ENCODE results near the gene ZBTB5. TPM values are rescaled to one million over a fixed set of nuclear protein-coding genes. Genes with fewer than 3 reads are reported as not detected.
"Not testable (repeated sequence)": the region's sequence is repeated elsewhere in the genome, so short reads cannot be mapped to it uniquely, and the experiment has no call there.

ZBTB5 gene, protein sequence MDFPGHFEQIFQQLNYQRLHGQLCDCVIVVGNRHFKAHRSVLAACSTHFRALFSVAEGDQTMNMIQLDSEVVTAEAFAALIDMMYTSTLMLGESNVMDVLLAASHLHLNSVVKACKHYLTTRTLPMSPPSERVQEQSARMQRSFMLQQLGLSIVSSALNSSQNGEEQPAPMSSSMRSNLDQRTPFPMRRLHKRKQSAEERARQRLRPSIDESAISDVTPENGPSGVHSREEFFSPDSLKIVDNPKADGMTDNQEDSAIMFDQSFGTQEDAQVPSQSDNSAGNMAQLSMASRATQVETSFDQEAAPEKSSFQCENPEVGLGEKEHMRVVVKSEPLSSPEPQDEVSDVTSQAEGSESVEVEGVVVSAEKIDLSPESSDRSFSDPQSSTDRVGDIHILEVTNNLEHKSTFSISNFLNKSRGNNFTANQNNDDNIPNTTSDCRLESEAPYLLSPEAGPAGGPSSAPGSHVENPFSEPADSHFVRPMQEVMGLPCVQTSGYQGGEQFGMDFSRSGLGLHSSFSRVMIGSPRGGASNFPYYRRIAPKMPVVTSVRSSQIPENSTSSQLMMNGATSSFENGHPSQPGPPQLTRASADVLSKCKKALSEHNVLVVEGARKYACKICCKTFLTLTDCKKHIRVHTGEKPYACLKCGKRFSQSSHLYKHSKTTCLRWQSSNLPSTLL
- polyA plus RNA-seq (ENCODE audit: low read depth in 6 of 6): 1 to 10 TPM; 1.1 to 2.8 (median 1.8) TPM

DNA sequence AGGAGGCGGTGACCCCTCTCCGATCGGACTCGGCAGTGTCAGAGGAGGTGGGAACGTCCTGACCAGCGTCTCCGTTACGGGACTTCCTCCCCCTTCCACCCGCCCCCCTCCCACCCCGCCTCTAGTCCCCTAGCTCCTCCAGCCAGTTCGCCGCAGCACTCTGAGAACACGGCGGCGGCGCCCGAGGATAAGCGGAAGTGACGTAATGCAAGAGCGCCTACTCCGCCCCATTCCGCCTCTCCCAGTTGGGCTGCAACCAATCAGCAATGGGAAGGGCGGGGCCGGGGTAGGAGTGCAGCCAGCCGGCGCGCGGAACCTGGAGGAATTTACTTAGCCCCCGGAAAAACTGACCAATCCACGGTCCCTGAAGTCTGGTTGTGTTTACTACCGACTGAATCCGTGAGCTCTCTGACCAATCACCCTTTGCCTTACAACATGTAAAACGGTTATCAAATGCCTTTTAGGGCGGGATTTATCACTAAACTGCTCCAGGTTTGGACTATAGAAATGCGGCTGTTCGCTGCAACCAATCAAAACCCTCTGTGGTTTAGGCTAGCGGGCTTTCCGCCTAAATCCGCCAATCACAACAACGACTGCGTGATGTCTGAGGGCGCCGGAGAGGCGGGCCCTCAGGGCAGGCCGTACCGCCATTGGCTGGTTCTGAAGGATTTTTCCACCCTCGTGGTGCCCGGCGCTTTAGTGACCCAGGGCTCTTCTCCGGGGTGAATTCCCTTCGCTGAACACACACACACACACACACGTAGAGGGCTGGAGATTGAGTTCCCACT, at the start of gene ZBTB5:
TSS of gene ZBTB5 (minus strand) at position 202 of the 788 bp plus-strand sequence. CDS start 22,899 bp downstream, outside the sequence.
- peak; percentile 69 to 75 for ATAC-seq (ENCODE audit: low read depth in 2 of 2)
- H3K27me3 Mint-ChIP-seq: no peaks in the 10 kb centered on the region
- no peaks in the 10 kb centered on the region for H3K36me3 Mint-ChIP-seq
- peak; percentile 99 for DNase-seq
- peak within 1 kb of the TSS; percentile 99 for H3K27ac Mint-ChIP-seq
- no peaks in the 10 kb centered on the region for H3K9me3 Mint-ChIP-seq
- H3K4me1 Mint-ChIP-seq: peaks cover 24 to 50% (median 46%) of the 10 kb centered on the region in 3 donors
- H3K4me3 Mint-ChIP-seq: peak within 1 kb of the TSS; percentile 87 to 98 (median 96)

DNA sequence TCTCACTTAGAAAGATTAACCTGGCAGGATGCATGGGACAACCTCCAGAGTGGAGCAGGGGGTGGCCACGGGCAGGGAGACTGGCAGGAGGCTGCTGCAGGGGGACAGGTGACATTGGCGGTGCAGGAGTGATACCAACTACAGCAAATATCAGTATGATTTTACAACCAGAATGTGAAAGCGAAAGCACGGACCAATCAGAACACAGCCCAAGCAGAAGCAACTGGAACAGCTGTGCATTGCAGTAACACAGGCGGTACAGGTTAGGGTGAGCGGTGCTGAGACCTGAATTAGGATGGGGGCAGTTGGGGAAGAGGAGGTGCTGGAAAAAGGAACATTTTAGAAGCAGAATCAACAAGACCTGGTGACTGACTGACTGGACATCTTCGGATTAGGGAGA, 49.7 kb upstream of the ZBTB5 start:
- DNase-seq (no peak), ATAC-seq (ENCODE audit: low read depth in 2 of 2) (no peak)
- no peak overlapping the region for H3K27ac Mint-ChIP-seq
- H3K9me3 Mint-ChIP-seq: peaks cover 0 to 2% (median 0%) of the 10 kb centered on the region in 7 donors
- peaks cover 5 to 9% (median 6%) of the 10 kb centered on the region in 3 donors for H3K4me1 Mint-ChIP-seq
- no peak overlapping the region for H3K4me3 Mint-ChIP-seq
- H3K27me3 Mint-ChIP-seq: no peaks in the 10 kb centered on the region
- peaks cover 0 to 10% of the 10 kb centered on the region in 2 donors for H3K36me3 Mint-ChIP-seq

- H3K27ac Mint-ChIP-seq; H3K27me3 Mint-ChIP-seq; H3K4me1 Mint-ChIP-seq; ATAC-seq (ENCODE audit: low read depth in 2 of 2); H3K36me3 Mint-ChIP-seq; H3K4me3 Mint-ChIP-seq; H3K9me3 Mint-ChIP-seq; DNase-seq: not testable (repeated sequence)
These were observed 49.2 kb upstream of the ZBTB5 start for GRCh38 chr9:37514415-37514814.

- Mint-ChIP-seq H3K9me3 (no peaks in the 10 kb centered on the region), H3K36me3 (no peaks in the 10 kb centered on the region), H3K27me3 (no peaks in the 10 kb centered on the region), H3K4me1 (peaks cover 9 to 19% (median 14%) of the 10 kb centered on the region in 3 donors), H3K27ac (no peak overlapping the region), H3K4me3 (no peak overlapping the region)
- DNase-seq: no peak
- no peak for ATAC-seq (ENCODE audit: low read depth in 2 of 2)
These were observed 47.2 kb upstream of the ZBTB5 start for GRCh38 chr9:37512437-37512836.

DNA sequence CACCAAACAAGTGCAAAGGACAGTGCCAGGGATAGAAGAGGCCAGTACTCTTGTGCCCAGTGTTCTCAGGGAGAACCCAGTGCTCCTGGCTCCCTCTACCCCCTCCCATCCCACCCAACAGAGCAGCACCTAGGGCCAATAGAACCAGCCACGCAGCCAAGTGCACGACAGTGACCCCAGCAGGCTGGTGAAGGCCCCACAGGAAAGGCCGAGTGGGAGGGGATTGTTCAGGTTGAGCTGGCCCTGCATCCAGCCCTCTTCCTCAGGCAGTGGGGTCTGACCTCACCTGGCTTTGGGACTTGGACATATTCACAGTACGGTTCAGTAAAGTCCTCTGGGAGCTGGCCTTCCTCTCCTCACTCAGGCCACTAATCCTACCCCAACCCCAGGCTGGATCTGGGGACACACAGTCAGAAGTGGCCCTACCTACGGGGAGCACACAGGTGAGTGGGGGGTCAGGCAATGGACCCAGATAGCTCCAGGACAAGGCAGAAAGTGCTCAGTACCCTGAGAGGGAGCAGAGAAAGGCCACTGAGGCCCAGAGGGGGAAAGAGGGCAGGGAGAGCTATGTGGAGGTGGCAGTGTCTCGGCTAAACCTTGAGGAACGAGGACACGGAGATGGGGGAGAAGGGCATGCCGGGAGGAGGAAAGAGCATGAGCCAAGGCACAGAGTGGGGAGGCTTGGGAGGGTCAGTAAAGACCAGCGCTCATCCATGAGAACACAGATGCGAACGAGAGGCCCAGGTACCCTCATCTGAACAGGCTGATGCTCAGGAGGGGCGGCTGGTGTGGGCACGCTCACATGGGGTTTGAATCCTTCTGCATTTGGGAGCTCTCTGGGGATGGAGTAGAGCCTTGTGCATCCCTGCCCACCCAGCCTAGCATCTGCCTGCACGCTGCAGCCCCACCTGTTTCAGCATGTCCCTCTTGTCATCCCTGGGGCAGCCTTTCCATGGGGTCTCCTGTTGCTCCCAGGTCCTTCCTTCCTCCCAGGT, 46.1 kb upstream of the ZBTB5 start:
- Mint-ChIP-seq H3K4me3 (no peak overlapping the region), H3K36me3 (no peaks in the 10 kb centered on the region), H3K9me3 (no peaks in the 10 kb centered on the region), H3K4me1 (peaks cover 9 to 23% (median 16%) of the 10 kb centered on the region in 3 donors), H3K27me3 (no peaks in the 10 kb centered on the region), H3K27ac (peak overlapping the region in 3 of 6 donors; percentile 34 to 70 (median 51))
- peak; percentile 51 to 58 for ATAC-seq (ENCODE audit: low read depth in 2 of 2)
- DNase-seq: no peak

DNA sequence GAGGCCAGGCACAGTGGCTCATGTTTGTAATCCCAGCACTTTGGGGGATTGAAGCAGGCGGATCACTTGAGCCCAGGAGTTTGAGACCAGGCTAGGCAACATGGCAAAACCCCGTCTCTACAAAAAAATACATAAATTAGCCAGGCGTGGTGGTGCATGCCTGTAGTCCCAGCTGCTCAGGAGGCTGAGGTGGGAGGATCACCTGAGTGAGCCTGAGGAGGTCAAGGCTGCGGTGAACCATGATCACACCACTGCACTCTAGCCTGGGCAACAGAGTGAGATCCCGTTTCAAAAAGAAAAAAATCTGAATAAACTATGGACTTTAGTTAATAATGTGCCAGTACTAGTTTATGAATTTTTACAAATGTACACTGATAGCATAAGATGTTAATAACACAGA, 44.8 kb upstream of the ZBTB5 start:
- H3K4me3 Mint-ChIP-seq; DNase-seq; H3K36me3 Mint-ChIP-seq; H3K27me3 Mint-ChIP-seq; ATAC-seq (ENCODE audit: low read depth in 2 of 2); H3K9me3 Mint-ChIP-seq: not testable (repeated sequence)
- peaks cover 9 to 23% (median 16%) of the 10 kb centered on the region in 3 donors for H3K4me1 Mint-ChIP-seq
- peak overlapping the region in 1 of 6 donors; percentile 44 for H3K27ac Mint-ChIP-seq

GRCh38 chr9:37509536-37509935, 44.3 kb upstream of the ZBTB5 start:
- H3K4me3 Mint-ChIP-seq: no peak overlapping the region
- H3K9me3 Mint-ChIP-seq: no peaks in the 10 kb centered on the region
- no peaks in the 10 kb centered on the region for H3K36me3 Mint-ChIP-seq
- H3K27me3 Mint-ChIP-seq: no peaks in the 10 kb centered on the region
- H3K4me1 Mint-ChIP-seq: peaks cover 9 to 23% (median 16%) of the 10 kb centered on the region in 3 donors
- no peak for ATAC-seq (ENCODE audit: low read depth in 2 of 2)
- DNase-seq: no peak
- peak overlapping the region in 1 of 6 donors; percentile 59 for H3K27ac Mint-ChIP-seq

DNA sequence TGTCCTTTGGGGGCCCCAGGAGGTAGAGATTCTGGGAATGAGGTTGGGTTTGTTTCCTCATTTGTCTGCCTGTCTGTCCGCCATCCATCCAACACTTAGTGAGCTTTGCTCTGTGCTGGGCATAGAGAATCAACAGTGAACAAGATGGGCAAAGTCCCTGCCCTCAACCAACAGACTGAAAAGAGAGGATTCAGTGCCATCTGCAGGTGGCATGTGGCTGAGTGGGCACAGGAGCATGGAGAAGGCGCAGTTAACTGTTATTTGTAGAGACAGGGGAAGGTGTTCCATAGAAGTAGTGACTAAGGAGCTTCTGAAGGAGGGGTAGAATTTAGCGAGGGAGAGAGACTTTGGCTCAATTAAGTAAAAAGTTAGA, 43.6 kb upstream of the ZBTB5 start:
- DNase-seq: no peak
- H3K4me3 Mint-ChIP-seq: no peak overlapping the region
- ATAC-seq (ENCODE audit: low read depth in 2 of 2): peak; percentile 41 to 52
- no peaks in the 10 kb centered on the region for H3K9me3 Mint-ChIP-seq
- no peaks in the 10 kb centered on the region for H3K27me3 Mint-ChIP-seq
- peak overlapping the region in 3 of 6 donors; percentile 7 to 58 (median 16) for H3K27ac Mint-ChIP-seq
- peaks cover 2 to 3% of the 10 kb centered on the region in 2 donors for H3K36me3 Mint-ChIP-seq
- H3K4me1 Mint-ChIP-seq: peaks cover 9 to 23% (median 16%) of the 10 kb centered on the region in 3 donors

GRCh38 chr9:37508135-37508833, 43.0 kb upstream of the ZBTB5 start:
- ATAC-seq (ENCODE audit: low read depth in 2 of 2) (no peak), DNase-seq (no peak)
- H3K4me1 Mint-ChIP-seq: peaks cover 9 to 23% (median 16%) of the 10 kb centered on the region in 3 donors
- H3K27me3 Mint-ChIP-seq: no peaks in the 10 kb centered on the region
- H3K27ac Mint-ChIP-seq: peak overlapping the region in 4 of 6 donors; percentile 16 to 79 (median 46)
- H3K36me3 Mint-ChIP-seq: peaks cover 8 to 9% of the 10 kb centered on the region in 2 donors
- no peak overlapping the region for H3K4me3 Mint-ChIP-seq
- no peaks in the 10 kb centered on the region for H3K9me3 Mint-ChIP-seq

DNA sequence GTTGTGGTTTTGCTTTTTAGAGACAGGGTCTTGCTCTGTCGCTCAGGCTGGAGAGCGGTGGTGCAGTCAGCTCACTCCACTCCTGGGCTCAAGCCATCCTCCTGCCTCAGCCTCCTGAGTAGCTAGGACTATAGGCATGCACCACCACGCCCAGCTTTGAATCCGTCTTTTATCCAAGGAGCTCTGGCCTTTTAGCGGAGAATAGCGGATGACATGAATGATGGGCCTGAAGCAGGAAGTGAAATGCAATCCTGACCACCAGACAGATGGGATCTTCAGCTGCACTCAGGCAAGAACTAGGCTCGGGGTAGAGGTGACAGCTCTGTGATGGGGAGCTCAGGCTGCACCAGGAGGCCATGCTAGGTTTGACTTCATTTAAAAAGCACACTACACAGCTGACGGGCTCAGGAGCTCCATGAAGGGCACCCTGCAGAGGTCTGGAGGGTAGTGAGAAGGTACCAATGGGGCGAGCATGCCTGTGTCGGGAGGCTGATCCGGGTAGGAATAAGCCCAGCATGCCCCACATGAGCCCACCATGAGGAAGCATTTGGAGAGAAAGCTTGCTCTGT, 42.4 kb upstream of the ZBTB5 start:
- ATAC-seq (ENCODE audit: low read depth in 2 of 2): no peak
- DNase-seq: no peak
- Mint-ChIP-seq H3K27ac (peak overlapping the region in 1 of 6 donors; percentile 79), H3K27me3 (no peaks in the 10 kb centered on the region), H3K9me3 (no peaks in the 10 kb centered on the region), H3K36me3 (peaks cover 13% of the 10 kb centered on the region in 2 donors), H3K4me1 (peaks cover 9 to 23% (median 16%) of the 10 kb centered on the region in 3 donors), H3K4me3 (no peak overlapping the region)

DNA sequence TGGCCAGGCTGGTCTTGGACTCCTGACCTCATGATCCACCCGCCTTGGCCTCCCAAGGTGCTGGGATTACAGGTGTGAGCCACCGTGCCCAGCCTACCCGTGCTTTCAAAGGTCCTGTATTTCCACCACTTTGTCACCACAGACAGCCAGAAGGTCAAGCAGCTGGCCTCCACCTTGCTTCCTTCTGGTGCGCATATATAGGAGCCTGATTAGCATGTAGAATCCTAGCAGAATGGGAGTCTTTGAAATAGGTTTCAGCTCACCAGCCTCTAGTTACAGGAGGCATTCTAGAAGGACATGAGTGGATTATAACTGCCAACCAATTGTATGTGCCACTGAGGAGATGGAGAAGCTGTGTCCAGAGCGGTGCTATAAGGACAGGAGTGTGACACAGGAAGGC, 39.4 kb upstream of the ZBTB5 start:
- Mint-ChIP-seq H3K4me3 (no peak overlapping the region), H3K4me1 (peaks cover 0 to 17% (median 11%) of the 10 kb centered on the region in 3 donors)

More for the DNA sequence above, 39.4 kb upstream of the ZBTB5 start:
- H3K36me3 Mint-ChIP-seq: peaks cover 21 to 23% of the 10 kb centered on the region in 2 donors
- ATAC-seq (ENCODE audit: low read depth in 2 of 2) (no peak), DNase-seq (no peak)
- peak overlapping the region in 1 of 6 donors; percentile 62 for H3K27ac Mint-ChIP-seq
- H3K27me3 Mint-ChIP-seq: no peaks in the 10 kb centered on the region
- H3K9me3 Mint-ChIP-seq: no peaks in the 10 kb centered on the region

Measured in naive B cell (primary cell).